ENCODE data around the gene CDH13.

CDH13 gene

DNA sequence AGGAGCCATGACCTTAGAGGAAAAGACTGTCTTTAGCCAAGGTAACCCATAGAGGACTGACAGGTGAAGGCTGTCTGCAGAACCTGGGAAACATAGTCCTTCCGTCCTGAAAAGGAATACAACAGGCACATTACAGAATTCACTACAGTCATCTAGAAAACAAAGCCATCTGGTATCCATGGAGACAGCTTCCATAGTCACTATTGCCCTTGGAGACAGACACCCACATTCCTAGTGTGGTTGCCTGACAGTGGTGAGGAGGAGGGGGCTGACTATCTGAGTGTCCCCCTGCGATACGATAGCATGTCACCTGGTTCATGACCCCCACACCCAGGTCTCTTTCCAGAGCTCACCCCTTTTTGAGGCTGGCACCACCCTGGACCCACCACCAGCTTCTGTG lies 254.7 kb downstream of the CDH13 start:
- Histone ChIP-seq H3K4me3 (ENCODE audit: low read length) (no peak overlapping the region), H3K9ac (ENCODE audit: low read depth, low read length) (no peak overlapping the region), H3K36me3 (ENCODE audit: insufficient read depth, low read length) (no peaks in the 10 kb centered on the region), H3K9me3 (replicated peaks; ENCODE audit: low read length) (no peaks in the 10 kb centered on the region), H3K4me1 (ENCODE audit: control insufficient read depth, insufficient read depth, low read length) (no peaks in the 10 kb centered on the region), H3K4me2 (ENCODE audit: low read length) (no peak overlapping the region), H3K27me3 (ENCODE audit: control insufficient read depth, insufficient read depth, low read length) (no peaks in the 10 kb centered on the region)

GRCh38 chr16:82882226-82882625 lies 255.5 kb downstream of the CDH13 start:
- H3K4me3 ChIP-seq (ENCODE audit: low read length) = no peak overlapping the region
- H3K9me3 ChIP-seq (replicated peaks; ENCODE audit: low read length) = no peaks in the 10 kb centered on the region
- no peaks in the 10 kb centered on the region for H3K27me3 ChIP-seq (ENCODE audit: control insufficient read depth, insufficient read depth, low read length)
- H3K9ac ChIP-seq (ENCODE audit: low read depth, low read length) = no peak overlapping the region
- H3K36me3 ChIP-seq (ENCODE audit: insufficient read depth, low read length) = no peaks in the 10 kb centered on the region
- no peak overlapping the region for H3K4me2 ChIP-seq (ENCODE audit: low read length)
- H3K4me1 ChIP-seq (ENCODE audit: control insufficient read depth, insufficient read depth, low read length) = no peaks in the 10 kb centered on the region

GRCh38 chr16:82882982-82883835 lies 256.4 kb downstream of the CDH13 start:
- no peak overlapping the region for H3K4me3 ChIP-seq (ENCODE audit: low read length)
- H3K4me2 ChIP-seq (ENCODE audit: low read length) = no peak overlapping the region
- H3K9me3 ChIP-seq (replicated peaks; ENCODE audit: low read length) = no peaks in the 10 kb centered on the region
- no peak overlapping the region for H3K9ac ChIP-seq (ENCODE audit: low read depth, low read length)
- H3K27me3 ChIP-seq (ENCODE audit: control insufficient read depth, insufficient read depth, low read length) = no peaks in the 10 kb centered on the region
- H3K4me1 ChIP-seq (ENCODE audit: control insufficient read depth, insufficient read depth, low read length) = peaks cover under 1% of the 10 kb centered on the region
- no peaks in the 10 kb centered on the region for H3K36me3 ChIP-seq (ENCODE audit: insufficient read depth, low read length)

DNA sequence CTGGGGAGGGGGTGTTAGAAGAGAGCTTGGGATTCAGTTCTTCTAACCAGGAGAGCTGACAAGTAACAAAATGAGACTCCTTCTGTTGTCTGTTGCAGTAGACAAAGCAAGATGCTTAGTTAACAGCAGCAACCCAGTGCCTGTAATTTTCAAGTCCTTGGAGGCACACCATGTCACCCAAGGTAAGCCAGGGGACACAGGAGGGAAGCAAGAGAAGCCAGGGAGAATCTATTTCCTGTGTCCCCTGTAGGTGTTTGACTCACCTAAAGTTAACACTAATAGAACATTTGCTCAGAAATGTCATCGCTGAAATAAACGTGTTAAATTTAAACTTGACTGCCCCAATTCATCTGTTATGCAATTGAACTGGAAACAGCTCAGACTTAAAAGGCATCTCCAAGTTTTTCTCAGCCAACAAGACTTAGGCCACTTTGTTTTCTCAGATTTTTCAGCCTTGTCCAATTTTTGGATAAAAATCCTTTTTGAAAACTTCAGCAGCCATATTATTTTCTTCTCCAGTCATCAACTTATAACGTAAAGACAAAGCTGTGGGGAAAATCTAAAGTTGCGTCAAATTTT lies 257.6 kb downstream of the CDH13 start:
- H3K9ac ChIP-seq (ENCODE audit: low read depth, low read length) = no peak overlapping the region
- no peak overlapping the region for H3K4me3 ChIP-seq (ENCODE audit: low read length)
- H3K36me3 ChIP-seq (ENCODE audit: insufficient read depth, low read length) = no peaks in the 10 kb centered on the region
- peaks cover 6% of the 10 kb centered on the region for H3K4me1 ChIP-seq (ENCODE audit: control insufficient read depth, insufficient read depth, low read length)
- H3K27me3 ChIP-seq (ENCODE audit: control insufficient read depth, insufficient read depth, low read length) = no peaks in the 10 kb centered on the region
- no peak overlapping the region for H3K4me2 ChIP-seq (ENCODE audit: low read length)
- H3K9me3 ChIP-seq (replicated peaks; ENCODE audit: low read length) = no peaks in the 10 kb centered on the region

- H3K4me1 ChIP-seq (ENCODE audit: control insufficient read depth, insufficient read depth, low read length) = peaks cover 6% of the 10 kb centered on the region
- no peaks in the 10 kb centered on the region for H3K9me3 ChIP-seq (replicated peaks; ENCODE audit: low read length)
- no peaks in the 10 kb centered on the region for H3K27me3 ChIP-seq (ENCODE audit: control insufficient read depth, insufficient read depth, low read length)
- no peak overlapping the region for H3K4me3 ChIP-seq (ENCODE audit: low read length)
- H3K36me3 ChIP-seq (ENCODE audit: insufficient read depth, low read length) = no peaks in the 10 kb centered on the region
- H3K4me2 ChIP-seq (ENCODE audit: low read length) = no peak overlapping the region
- H3K9ac ChIP-seq (ENCODE audit: low read depth, low read length) = no peak overlapping the region
Observed at GRCh38 chr16:82886146-82886545, 259.4 kb downstream of the CDH13 start.

GRCh38 chr16:82888591-82889001 lies 261.8 kb downstream of the CDH13 start:
- H3K4me3 ChIP-seq (ENCODE audit: low read length) = no peak overlapping the region
- H3K9ac ChIP-seq (ENCODE audit: low read depth, low read length) = no peak overlapping the region
- no peak overlapping the region for H3K4me2 ChIP-seq (ENCODE audit: low read length)
- H3K9me3 ChIP-seq (replicated peaks; ENCODE audit: low read length) = no peaks in the 10 kb centered on the region
- peaks cover 9% of the 10 kb centered on the region for H3K4me1 ChIP-seq (ENCODE audit: control insufficient read depth, insufficient read depth, low read length)
- H3K36me3 ChIP-seq (ENCODE audit: insufficient read depth, low read length) = no peaks in the 10 kb centered on the region
- H3K27me3 ChIP-seq (ENCODE audit: control insufficient read depth, insufficient read depth, low read length) = no peaks in the 10 kb centered on the region

- H3K4me3 ChIP-seq (ENCODE audit: low read length) = no peak overlapping the region
- no peak overlapping the region for H3K4me2 ChIP-seq (ENCODE audit: low read length)
- no peaks in the 10 kb centered on the region for H3K9me3 ChIP-seq (replicated peaks; ENCODE audit: low read length)
- H3K4me1 ChIP-seq (ENCODE audit: control insufficient read depth, insufficient read depth, low read length) = peaks cover 9% of the 10 kb centered on the region
- H3K9ac ChIP-seq (ENCODE audit: low read depth, low read length) = no peak overlapping the region
- no peaks in the 10 kb centered on the region for H3K36me3 ChIP-seq (ENCODE audit: insufficient read depth, low read length)
- H3K27me3 ChIP-seq (ENCODE audit: control insufficient read depth, insufficient read depth, low read length) = no peaks in the 10 kb centered on the region
Observed at GRCh38 chr16:82891424-82891823, 264.7 kb downstream of the CDH13 start.

GRCh38 chr16:82891918-82892317 lies 265.1 kb downstream of the CDH13 start:
- H3K4me2 ChIP-seq (ENCODE audit: low read length) = no peak overlapping the region
- no peaks in the 10 kb centered on the region for H3K36me3 ChIP-seq (ENCODE audit: insufficient read depth, low read length)
- H3K4me3 ChIP-seq (ENCODE audit: low read length) = no peak overlapping the region
- peaks cover 9% of the 10 kb centered on the region for H3K4me1 ChIP-seq (ENCODE audit: control insufficient read depth, insufficient read depth, low read length)
- no peaks in the 10 kb centered on the region for H3K27me3 ChIP-seq (ENCODE audit: control insufficient read depth, insufficient read depth, low read length)
- H3K9ac ChIP-seq (ENCODE audit: low read depth, low read length) = no peak overlapping the region
- no peaks in the 10 kb centered on the region for H3K9me3 ChIP-seq (replicated peaks; ENCODE audit: low read length)

DNA sequence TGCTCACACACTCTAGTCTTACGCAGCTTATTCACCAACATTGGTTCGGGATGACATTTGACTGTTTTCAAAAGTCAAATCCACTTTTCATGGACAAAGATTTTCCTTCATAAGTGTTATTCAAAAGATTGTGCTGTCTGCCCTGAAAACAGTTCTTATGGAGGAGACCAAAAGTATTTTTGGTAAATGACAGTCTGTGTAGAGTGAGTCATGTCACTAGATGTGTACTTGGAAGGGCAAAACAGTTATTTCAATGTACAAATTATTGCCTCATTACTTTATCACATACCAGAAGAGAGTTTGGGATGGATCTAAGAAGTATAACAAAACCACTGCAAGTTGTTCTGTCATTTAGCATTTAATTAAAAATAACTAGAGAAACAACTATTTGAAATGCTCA lies 265.6 kb downstream of the CDH13 start:
- Histone ChIP-seq H3K4me2 (ENCODE audit: low read length) (no peak overlapping the region), H3K27me3 (ENCODE audit: control insufficient read depth, insufficient read depth, low read length) (no peaks in the 10 kb centered on the region), H3K9me3 (replicated peaks; ENCODE audit: low read length) (no peaks in the 10 kb centered on the region), H3K9ac (ENCODE audit: low read depth, low read length) (no peak overlapping the region), H3K36me3 (ENCODE audit: insufficient read depth, low read length) (no peaks in the 10 kb centered on the region), H3K4me1 (ENCODE audit: control insufficient read depth, insufficient read depth, low read length) (peaks cover 9% of the 10 kb centered on the region), H3K4me3 (ENCODE audit: low read length) (no peak overlapping the region)

DNA sequence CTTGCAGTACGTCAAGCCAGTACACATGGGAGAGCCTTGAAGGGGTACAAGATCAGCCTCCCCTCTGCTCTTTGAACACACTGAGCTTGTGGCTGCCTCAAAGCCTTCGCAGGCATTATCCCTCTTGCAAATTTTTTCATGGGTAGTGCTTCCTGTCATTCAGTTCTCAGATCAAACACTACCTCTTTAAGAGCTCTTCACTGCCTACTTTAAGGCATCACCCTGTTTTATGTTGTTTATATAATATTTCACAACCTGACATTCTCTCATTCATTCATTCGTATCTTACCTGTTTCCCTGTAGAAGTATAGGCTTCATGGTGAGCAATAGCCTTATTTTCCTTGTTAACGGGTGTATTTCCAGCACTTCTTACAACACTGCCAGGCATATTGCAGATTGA lies 269.1 kb downstream of the CDH13 start:
- Histone ChIP-seq H3K9ac (ENCODE audit: low read depth, low read length) (no peak overlapping the region), H3K27me3 (ENCODE audit: control insufficient read depth, insufficient read depth, low read length) (no peaks in the 10 kb centered on the region), H3K9me3 (replicated peaks; ENCODE audit: low read length) (no peaks in the 10 kb centered on the region), H3K4me3 (ENCODE audit: low read length) (no peak overlapping the region), H3K4me1 (ENCODE audit: control insufficient read depth, insufficient read depth, low read length) (peaks cover 3% of the 10 kb centered on the region), H3K4me2 (ENCODE audit: low read length) (no peak overlapping the region), H3K36me3 (ENCODE audit: insufficient read depth, low read length) (no peaks in the 10 kb centered on the region)

- Histone ChIP-seq H3K4me2 (ENCODE audit: low read length) (no peak overlapping the region), H3K27me3 (ENCODE audit: control insufficient read depth, insufficient read depth, low read length) (no peaks in the 10 kb centered on the region), H3K4me1 (ENCODE audit: control insufficient read depth, insufficient read depth, low read length) (no peaks in the 10 kb centered on the region), H3K36me3 (ENCODE audit: insufficient read depth, low read length) (no peaks in the 10 kb centered on the region), H3K9me3 (replicated peaks; ENCODE audit: low read length) (no peaks in the 10 kb centered on the region), H3K4me3 (ENCODE audit: low read length) (no peak overlapping the region), H3K9ac (ENCODE audit: low read depth, low read length) (no peak overlapping the region)
Observed at GRCh38 chr16:82899006-82899405, 272.2 kb downstream of the CDH13 start.

All from skeletal muscle satellite cell (primary cell).